ENCODE results near the gene ENAH.
"Not testable (repeated sequence)": the region's sequence is repeated elsewhere in the genome, so short reads cannot be mapped to it uniquely, and the experiment has no call there.

The ENAH gene

DNA sequence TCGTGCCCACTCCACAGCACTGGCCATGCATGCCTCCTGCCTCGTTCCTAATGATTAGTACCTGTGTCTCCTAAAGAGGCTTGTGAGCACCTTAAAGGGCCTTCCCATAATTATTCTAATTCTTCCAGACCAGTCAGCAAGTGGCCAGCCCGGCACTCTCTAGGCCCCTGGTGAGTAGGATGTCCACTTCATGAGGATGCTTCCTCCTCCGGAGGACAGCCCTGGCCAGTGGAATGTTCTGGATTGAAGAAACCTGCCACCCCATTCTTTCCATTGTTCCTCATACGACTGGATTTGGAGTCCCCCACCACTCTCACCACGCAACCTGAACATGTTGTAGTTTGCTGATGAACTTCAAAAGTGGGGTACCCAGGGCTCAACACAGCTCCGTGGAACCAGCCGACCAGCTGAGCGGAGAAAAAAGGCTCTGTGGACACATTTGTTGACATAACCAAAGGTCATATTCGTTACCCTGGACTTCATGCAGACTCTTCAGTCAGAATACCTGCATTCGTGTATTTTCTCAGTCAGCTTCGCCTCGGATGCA lies 178.4 kb downstream of the ENAH start:
- Histone ChIP-seq H3K79me2 (ENCODE audit: insufficient read depth, low read depth) (no peaks in the 10 kb centered on the region), H3K36me3 (ENCODE audit: insufficient read depth) (no peaks in the 10 kb centered on the region), H3K4me3 (IDR thresholded peaks at IDR 0.05; ENCODE audit: insufficient read depth, low read depth, low read length) (no peak overlapping the region), H3K4me1 (ENCODE audit: low read depth, poor library complexity, severe bottlenecking) (peaks cover 6% of the 10 kb centered on the region), H3K27me3 (ENCODE audit: insufficient read depth, low read depth) (no peaks in the 10 kb centered on the region), H4K20me1 (ENCODE audit: insufficient read depth) (no peaks in the 10 kb centered on the region), H3K27ac (no peak overlapping the region), H3K9ac (no peak overlapping the region), H3K4me2 (no peak overlapping the region), H2AFZ (ENCODE audit: low read depth) (no peak overlapping the region)
- TF ChIP-seq, protein P1, sequence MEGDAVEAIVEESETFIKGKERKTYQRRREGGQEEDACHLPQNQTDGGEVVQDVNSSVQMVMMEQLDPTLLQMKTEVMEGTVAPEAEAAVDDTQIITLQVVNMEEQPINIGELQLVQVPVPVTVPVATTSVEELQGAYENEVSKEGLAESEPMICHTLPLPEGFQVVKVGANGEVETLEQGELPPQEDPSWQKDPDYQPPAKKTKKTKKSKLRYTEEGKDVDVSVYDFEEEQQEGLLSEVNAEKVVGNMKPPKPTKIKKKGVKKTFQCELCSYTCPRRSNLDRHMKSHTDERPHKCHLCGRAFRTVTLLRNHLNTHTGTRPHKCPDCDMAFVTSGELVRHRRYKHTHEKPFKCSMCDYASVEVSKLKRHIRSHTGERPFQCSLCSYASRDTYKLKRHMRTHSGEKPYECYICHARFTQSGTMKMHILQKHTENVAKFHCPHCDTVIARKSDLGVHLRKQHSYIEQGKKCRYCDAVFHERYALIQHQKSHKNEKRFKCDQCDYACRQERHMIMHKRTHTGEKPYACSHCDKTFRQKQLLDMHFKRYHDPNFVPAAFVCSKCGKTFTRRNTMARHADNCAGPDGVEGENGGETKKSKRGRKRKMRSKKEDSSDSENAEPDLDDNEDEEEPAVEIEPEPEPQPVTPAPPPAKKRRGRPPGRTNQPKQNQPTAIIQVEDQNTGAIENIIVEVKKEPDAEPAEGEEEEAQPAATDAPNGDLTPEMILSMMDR (conservative IDR thresholded peaks at IDR 0.05; ENCODE audit: low read depth, low read length): no peak

DNA sequence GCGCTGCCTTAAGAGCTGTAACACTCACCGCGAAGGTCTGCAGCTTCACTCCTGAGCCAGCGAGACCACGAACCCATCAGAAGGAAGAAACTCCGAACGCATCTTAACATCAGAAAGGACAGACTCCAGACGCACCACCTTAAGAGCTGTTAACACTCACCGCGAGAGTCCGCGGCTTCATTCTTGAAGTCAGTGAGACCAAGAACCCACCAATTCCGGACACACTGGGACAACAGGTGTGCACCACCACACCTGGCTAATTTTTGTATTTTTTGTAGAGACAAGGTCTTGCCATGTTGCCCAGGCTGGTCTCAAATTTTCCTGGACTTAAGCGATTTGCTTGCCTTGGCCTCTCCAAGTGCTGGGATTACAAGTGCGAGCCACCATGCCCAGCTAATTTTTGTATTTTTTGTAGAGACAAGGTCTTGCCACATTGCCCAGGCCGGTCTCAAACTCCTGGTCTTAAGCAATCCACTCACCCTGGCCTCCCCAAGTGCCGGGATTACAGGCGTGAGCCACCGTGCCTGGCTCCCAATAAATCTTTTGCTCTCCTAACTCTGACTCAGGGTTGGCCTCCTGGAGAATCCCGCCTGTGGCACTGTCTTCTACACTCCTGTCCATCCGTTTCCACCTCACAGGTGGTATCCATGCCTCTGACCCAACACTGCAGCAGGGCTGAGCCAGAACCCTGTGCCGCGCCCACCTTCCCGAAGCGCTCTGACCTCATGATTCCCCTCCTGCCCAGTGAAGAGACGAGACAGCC lies 179.1 kb downstream of the ENAH start:
- not testable (repeated sequence) for H3K4me3 ChIP-seq (IDR thresholded peaks at IDR 0.05; ENCODE audit: insufficient read depth, low read depth, low read length); H3K4me2 ChIP-seq; H3K79me2 ChIP-seq (ENCODE audit: insufficient read depth, low read depth); H3K9ac ChIP-seq; H4K20me1 ChIP-seq (ENCODE audit: insufficient read depth); H3K36me3 ChIP-seq (ENCODE audit: insufficient read depth); H3K27me3 ChIP-seq (ENCODE audit: insufficient read depth, low read depth); H3K4me1 ChIP-seq (ENCODE audit: low read depth, poor library complexity, severe bottlenecking); H3K27ac ChIP-seq; H2AFZ ChIP-seq (ENCODE audit: low read depth)

DNA sequence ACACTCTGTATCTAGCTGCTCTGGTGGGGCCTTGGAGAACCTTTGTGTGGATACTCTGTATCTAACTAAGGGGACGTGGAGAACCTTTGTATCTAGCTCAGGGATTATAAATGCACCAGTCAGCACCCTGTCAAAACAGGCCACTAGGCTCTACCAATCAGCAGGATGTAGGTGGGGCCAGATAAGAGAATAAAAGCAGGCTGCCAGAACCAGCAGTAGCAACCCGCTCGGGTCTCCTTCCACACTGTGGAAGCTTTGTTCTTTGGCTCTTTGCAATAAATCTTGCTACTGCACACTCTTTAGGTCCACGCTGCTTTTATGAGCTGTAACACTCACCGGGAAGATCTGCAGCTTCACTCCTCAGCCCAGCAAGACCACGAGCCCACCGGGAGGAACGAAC lies 179.7 kb downstream of the ENAH start:
- H4K20me1 ChIP-seq (ENCODE audit: insufficient read depth); H3K4me1 ChIP-seq (ENCODE audit: low read depth, poor library complexity, severe bottlenecking); H3K27ac ChIP-seq; H3K9ac ChIP-seq; H3K79me2 ChIP-seq (ENCODE audit: insufficient read depth, low read depth); H2AFZ ChIP-seq (ENCODE audit: low read depth); H3K4me3 ChIP-seq (IDR thresholded peaks at IDR 0.05; ENCODE audit: insufficient read depth, low read depth, low read length); H3K27me3 ChIP-seq (ENCODE audit: insufficient read depth, low read depth); H3K4me2 ChIP-seq; H3K36me3 ChIP-seq (ENCODE audit: insufficient read depth): not testable (repeated sequence)

DNA sequence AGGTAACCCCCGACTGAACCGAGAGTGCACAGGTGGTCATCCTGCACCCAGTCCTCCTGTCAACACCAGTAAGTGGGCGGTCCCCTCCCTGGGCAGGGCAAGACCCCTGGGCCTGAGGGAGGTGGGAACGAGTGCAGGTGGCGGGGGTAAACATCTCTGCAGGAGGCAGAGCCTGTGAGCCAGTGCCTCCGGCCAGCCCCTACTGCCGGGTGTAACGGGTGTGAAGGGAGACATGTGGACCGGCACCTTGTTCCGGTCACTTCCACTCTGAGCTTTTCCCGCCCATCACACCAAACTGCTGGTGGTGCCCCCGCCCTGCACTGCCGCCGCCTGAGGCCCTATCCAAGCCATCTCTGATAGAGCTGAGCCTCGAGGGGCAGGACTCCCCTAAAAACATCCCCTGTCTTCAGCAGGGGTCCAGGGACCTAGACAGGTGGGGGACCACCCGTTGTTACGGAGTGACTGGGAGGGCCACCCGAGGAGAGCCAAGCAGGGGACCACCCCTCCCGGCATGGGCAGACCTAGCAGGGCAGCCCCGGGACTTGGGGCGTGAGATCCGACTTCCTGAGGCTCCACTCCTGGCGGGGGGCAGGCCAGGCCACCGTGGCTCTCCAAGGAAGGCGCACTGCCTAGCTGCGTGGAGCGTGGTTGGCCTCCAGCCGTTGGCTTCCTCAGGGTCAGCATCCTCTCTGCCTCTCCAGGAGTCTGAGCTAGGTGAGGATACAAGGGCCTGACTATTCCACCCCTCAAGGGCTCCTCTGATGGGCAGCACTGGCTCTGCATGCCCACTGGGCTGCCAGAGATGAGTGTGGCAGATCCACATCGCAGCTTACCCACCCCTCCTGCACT lies 181.2 kb downstream of the ENAH start:
- no peaks in the 10 kb centered on the region for H3K79me2 ChIP-seq (ENCODE audit: insufficient read depth, low read depth)
- no peaks in the 10 kb centered on the region for H3K27me3 ChIP-seq (ENCODE audit: insufficient read depth, low read depth)
- H3K27ac ChIP-seq: no peak overlapping the region
- H2AFZ ChIP-seq (ENCODE audit: low read depth): no peak overlapping the region
- H3K4me2 ChIP-seq: no peak overlapping the region
- no peaks in the 10 kb centered on the region for H3K36me3 ChIP-seq (ENCODE audit: insufficient read depth)
- no peak overlapping the region for H3K4me3 ChIP-seq (IDR thresholded peaks at IDR 0.05; ENCODE audit: insufficient read depth, low read depth, low read length)
- peaks cover 14% of the 10 kb centered on the region for H3K4me1 ChIP-seq (ENCODE audit: low read depth, poor library complexity, severe bottlenecking)
- TF ChIP-seq, protein P1 (conservative IDR thresholded peaks at IDR 0.05; ENCODE audit: low read depth, low read length): no peak
- no peak overlapping the region for H3K9ac ChIP-seq
- H4K20me1 ChIP-seq (ENCODE audit: insufficient read depth): no peaks in the 10 kb centered on the region

DNA sequence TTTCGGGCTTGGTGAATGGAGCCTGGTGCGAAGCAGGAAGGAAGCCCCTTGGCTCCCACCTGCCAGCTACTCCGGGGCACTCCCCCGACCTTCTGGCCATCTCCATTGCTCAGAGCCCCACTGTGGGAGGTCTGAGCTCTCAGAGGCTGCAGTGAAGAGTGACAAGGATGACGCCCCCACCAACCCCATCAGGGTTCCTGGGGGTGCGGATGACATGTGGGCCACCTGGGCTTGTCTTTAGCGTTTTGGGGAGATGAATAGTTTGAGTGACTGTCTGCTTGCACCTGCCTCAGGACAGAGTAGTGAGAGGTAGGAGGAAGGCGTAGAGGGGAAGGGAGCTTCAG lies 181.8 kb downstream of the ENAH start:
- no peak overlapping the region for H2AFZ ChIP-seq (ENCODE audit: low read depth)
- H3K27me3 ChIP-seq (ENCODE audit: insufficient read depth, low read depth): no peaks in the 10 kb centered on the region
- peaks cover 16% of the 10 kb centered on the region for H3K4me1 ChIP-seq (ENCODE audit: low read depth, poor library complexity, severe bottlenecking)
- TF ChIP-seq, protein P1 (conservative IDR thresholded peaks at IDR 0.05; ENCODE audit: low read depth, low read length): no peak
- no peaks in the 10 kb centered on the region for H3K36me3 ChIP-seq (ENCODE audit: insufficient read depth)
- no peak overlapping the region for H3K27ac ChIP-seq
- H3K4me3 ChIP-seq (IDR thresholded peaks at IDR 0.05; ENCODE audit: insufficient read depth, low read depth, low read length): no peak overlapping the region
- no peak overlapping the region for H3K9ac ChIP-seq
- H4K20me1 ChIP-seq (ENCODE audit: insufficient read depth): no peaks in the 10 kb centered on the region
- no peak overlapping the region for H3K4me2 ChIP-seq
- no peaks in the 10 kb centered on the region for H3K79me2 ChIP-seq (ENCODE audit: insufficient read depth, low read depth)

All from KMS-11 (cell line).